SK-N-MC (cell line): ENCODE measurements around the gene AP2S1.

Experiments used
- EZH2 ChIP-seq: fragments of 200-600 bp; sonication (generic); IDR thresholded peaks from one replicate; pipeline ENCODE4 v1.6.1; 2017; ENCODE audit warnings: antibody characterized with exemption
- FOXP2 ChIP-seq: optimal IDR thresholded peaks from 2 replicates; pipeline ENCODE3; 2011; ENCODE audit warnings: mild to moderate bottlenecking, moderate library complexity; ENCODE audit not compliant: insufficient read depth; ENCODE audit errors: extremely low read length, control extremely low read depth
- POLR2AphosphoS5 ChIP-seq: IDR thresholded peaks from 2 replicates; pipeline ENCODE4 v1.6.1; 2012; ENCODE audit warnings: mild to moderate bottlenecking, low read depth, low read length, borderline replicate concordance

DNA sequence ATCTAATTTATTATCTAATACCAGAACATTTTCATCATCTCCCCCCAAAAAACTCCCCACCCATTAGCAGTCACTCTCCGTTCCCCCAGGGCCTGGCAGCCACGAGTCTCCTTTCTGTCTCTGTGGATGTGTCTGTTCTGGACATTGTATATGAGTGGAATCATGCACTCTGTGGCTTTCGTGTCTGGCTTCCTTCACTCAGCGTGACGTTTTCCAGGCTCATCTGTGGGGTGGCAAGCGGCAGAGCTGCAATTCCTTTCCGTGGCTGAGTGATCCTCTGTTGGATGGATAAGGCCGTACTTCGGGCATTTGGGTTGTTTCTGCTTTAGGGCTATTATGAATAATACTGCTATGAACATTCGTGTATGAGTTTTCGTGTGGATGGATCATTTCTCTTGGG is 3.1 kb downstream of the AP2S1 start:
- TF ChIP-seq EZH2 (no peak), POLR2AphosphoS5 (no peak), FOXP2 (no peak)
